GM12864 (cell line): ENCODE results near the gene FEV.

Source experiments
- DNase-seq: peaks from one replicate; pipeline ENCODE4 v3.0.0-alpha.2; 2011; ENCODE audit warnings: low read depth
- H3K4me3 ChIP-seq: 2 replicates; pipeline ENCODE4 v1.5.1; 2011; ENCODE audit warnings: mild to moderate bottlenecking, low read depth, low read length, control low read depth
- TF ChIP-seq, protein P1 (sequence below): IDR thresholded peaks from 2 replicates; pipeline ENCODE4 v1.5.1; 2011; ENCODE audit warnings: low read depth, mild to moderate bottlenecking, moderate library complexity, low read length, control low read depth, inconsistent platforms; ENCODE audit errors: missing control alignments

The FEV gene

GRCh38 chr2:219017201-219017931, 32.4 kb upstream of the FEV start:
- no peak for DNase-seq
- TF ChIP-seq, protein P1, sequence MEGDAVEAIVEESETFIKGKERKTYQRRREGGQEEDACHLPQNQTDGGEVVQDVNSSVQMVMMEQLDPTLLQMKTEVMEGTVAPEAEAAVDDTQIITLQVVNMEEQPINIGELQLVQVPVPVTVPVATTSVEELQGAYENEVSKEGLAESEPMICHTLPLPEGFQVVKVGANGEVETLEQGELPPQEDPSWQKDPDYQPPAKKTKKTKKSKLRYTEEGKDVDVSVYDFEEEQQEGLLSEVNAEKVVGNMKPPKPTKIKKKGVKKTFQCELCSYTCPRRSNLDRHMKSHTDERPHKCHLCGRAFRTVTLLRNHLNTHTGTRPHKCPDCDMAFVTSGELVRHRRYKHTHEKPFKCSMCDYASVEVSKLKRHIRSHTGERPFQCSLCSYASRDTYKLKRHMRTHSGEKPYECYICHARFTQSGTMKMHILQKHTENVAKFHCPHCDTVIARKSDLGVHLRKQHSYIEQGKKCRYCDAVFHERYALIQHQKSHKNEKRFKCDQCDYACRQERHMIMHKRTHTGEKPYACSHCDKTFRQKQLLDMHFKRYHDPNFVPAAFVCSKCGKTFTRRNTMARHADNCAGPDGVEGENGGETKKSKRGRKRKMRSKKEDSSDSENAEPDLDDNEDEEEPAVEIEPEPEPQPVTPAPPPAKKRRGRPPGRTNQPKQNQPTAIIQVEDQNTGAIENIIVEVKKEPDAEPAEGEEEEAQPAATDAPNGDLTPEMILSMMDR: no peak
- no peak overlapping the region for H3K4me3 ChIP-seq

GRCh38 chr2:219016721-219017120, 31.7 kb upstream of the FEV start:
- H3K4me3 ChIP-seq: no peak overlapping the region
- DNase-seq: no peak
- TF ChIP-seq, protein P1: no peak

DNA sequence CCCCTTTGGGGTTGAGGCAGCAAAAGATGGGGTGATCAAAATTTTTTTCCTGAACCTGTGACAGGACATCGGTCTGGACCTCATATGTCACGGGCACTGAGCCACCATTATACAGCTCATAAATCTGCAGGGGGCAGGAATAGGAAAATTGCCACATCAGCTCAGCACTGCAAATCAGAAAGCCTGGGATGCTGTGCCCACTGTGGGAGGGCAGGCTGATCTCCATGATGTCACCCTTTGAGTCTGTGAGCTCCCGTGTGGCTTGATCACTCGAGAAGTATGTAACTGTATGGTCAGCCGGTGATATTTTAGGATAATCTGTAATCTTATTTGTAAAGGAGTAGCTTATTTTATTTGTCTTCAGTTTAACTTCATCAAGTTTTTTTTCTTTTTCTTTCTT, 25.9 kb upstream of the FEV start:
- no peak overlapping the region for H3K4me3 ChIP-seq
- TF ChIP-seq, protein P1: no peak
- no peak for DNase-seq

- TF ChIP-seq, protein P1: peak; percentile 84
- DNase-seq: no peak
- no peak overlapping the region for H3K4me3 ChIP-seq
These were observed 25.3 kb upstream of the FEV start for GRCh38 chr2:219010162-219010756.

GRCh38 chr2:219009294-219009693, 24.3 kb upstream of the FEV start:
- DNase-seq: no peak
- no peak overlapping the region for H3K4me3 ChIP-seq
- TF ChIP-seq, protein P1: no peak

- no peak for DNase-seq
- no peak overlapping the region for H3K4me3 ChIP-seq
- TF ChIP-seq, protein P1: no peak
These were observed 19.0 kb upstream of the FEV start for GRCh38 chr2:219003979-219004378.

GRCh38 chr2:219003267-219003634, 18.3 kb upstream of the FEV start:
- H3K4me3 ChIP-seq: no peak overlapping the region
- DNase-seq: no peak
- TF ChIP-seq, protein P1: peak; percentile 40
